ENCODE results near the gene KIN. TPM values are rescaled to one million over a fixed set of nuclear protein-coding genes. Genes with fewer than 3 reads are reported as not detected.

Gene KIN
- total RNA-seq, 1 donor from 2014 or later, result 12.3 TPM

GRCh38 chr10:7708832-7709231, 79.0 kb downstream of the KIN start:
- no peaks in the 10 kb centered on the region for H3K36me3 Mint-ChIP-seq (ENCODE audit: low read depth)

GRCh38 chr10:7707858-7708622, 79.8 kb downstream of the KIN start:
- intact Hi-C loops (cut with micrococcal nuclease), result no loop called here
- no peaks in the 10 kb centered on the region for H3K4me1 Mint-ChIP-seq (ENCODE audit: low read depth)
- DNase-seq (ENCODE audit: low spot score), result no peak
- no peak overlapping the region for H3K4me3 Mint-ChIP-seq
- H3K9me3 Mint-ChIP-seq, result no peaks in the 10 kb centered on the region
- no peaks in the 10 kb centered on the region for H3K36me3 Mint-ChIP-seq (ENCODE audit: low read depth)
- H3K27ac Mint-ChIP-seq, result no peak overlapping the region
- peaks cover 17% of the 10 kb centered on the region for H3K27me3 Mint-ChIP-seq (ENCODE audit: insufficient read depth)

More at GRCh38 chr10:7708832-7709231, 79.0 kb downstream of the KIN start:
- Mint-ChIP-seq H3K9me3 (no peaks in the 10 kb centered on the region), H3K27me3 (ENCODE audit: insufficient read depth) (peaks cover 12% of the 10 kb centered on the region), H3K4me3 (no peak overlapping the region), H3K27ac (no peak overlapping the region), H3K4me1 (ENCODE audit: low read depth) (no peaks in the 10 kb centered on the region)
- intact Hi-C loops (cut with micrococcal nuclease), result no loop called here
- DNase-seq (ENCODE audit: low spot score), result no peak

GRCh38 chr10:7707102-7707501, 80.7 kb downstream of the KIN start:
- no peak for DNase-seq (ENCODE audit: low spot score)
- no peak overlapping the region for H3K27ac Mint-ChIP-seq
- peaks cover 16% of the 10 kb centered on the region for H3K27me3 Mint-ChIP-seq (ENCODE audit: insufficient read depth)
- intact Hi-C loops (cut with micrococcal nuclease), result no loop called here
- H3K4me3 Mint-ChIP-seq, result no peak overlapping the region
- no peaks in the 10 kb centered on the region for H3K4me1 Mint-ChIP-seq (ENCODE audit: low read depth)
- no peaks in the 10 kb centered on the region for H3K9me3 Mint-ChIP-seq
- H3K36me3 Mint-ChIP-seq (ENCODE audit: low read depth), result no peaks in the 10 kb centered on the region

DNA sequence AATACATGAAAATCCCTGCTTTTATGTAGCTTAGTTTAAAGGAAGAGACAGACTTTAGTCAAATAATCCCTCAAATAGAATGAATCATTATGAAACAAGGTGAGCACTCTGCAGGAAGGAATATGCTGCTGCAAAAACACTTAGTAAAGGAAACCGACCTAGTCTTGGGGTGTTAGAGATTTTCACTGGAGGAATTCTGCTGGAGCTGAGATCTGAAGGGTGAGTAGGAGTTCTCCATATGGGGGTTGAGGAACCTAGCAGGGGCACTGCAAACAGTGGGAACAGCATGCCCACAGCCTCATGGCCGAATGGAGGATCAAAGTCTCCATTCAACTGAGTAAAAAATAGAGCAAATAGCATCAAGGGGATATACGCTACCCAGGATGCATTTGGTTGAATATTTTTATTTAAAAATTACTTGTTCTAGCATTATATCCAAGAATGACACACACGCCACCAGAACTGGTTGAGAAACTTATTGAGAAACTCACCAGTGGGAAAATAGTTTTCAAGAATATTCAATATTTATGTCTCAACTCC, 81.2 kb downstream of the KIN start:
- DNase-seq (ENCODE audit: low spot score), result no peak
- intact Hi-C loops (cut with micrococcal nuclease), result no loop called here
- peaks cover 16% of the 10 kb centered on the region for H3K27me3 Mint-ChIP-seq (ENCODE audit: insufficient read depth)
- H3K9me3 Mint-ChIP-seq, result no peaks in the 10 kb centered on the region
- no peak overlapping the region for H3K4me3 Mint-ChIP-seq
- H3K27ac Mint-ChIP-seq, result no peak overlapping the region
- H3K36me3 Mint-ChIP-seq (ENCODE audit: low read depth), result no peaks in the 10 kb centered on the region
- H3K4me1 Mint-ChIP-seq (ENCODE audit: low read depth), result no peaks in the 10 kb centered on the region

DNA sequence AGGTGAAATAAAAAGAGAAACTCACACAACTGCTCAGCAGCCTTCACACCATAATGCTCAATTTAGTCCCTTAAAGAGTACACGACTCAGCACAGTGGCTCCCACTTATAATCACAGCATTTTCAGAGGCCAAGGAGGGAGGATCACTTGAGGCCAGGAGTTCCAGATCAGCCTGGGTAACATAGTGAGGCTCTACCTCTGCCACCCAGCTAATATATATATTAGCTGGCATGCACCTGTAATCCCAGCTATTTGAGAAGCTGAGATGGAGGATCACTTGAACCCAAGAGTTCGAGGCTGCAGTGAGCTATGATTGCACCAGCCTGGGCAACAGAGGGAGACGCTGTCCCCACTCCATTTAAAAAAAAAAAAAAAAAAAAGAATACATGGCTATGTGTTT, 82.5 kb downstream of the KIN start:
- Mint-ChIP-seq H3K9me3 (no peaks in the 10 kb centered on the region), H3K36me3 (ENCODE audit: low read depth) (no peaks in the 10 kb centered on the region), H3K4me1 (ENCODE audit: low read depth) (no peaks in the 10 kb centered on the region), H3K4me3 (no peak overlapping the region), H3K27ac (no peak overlapping the region), H3K27me3 (ENCODE audit: insufficient read depth) (peaks cover 16% of the 10 kb centered on the region)
- no peak for DNase-seq (ENCODE audit: low spot score)
- intact Hi-C loops (cut with micrococcal nuclease), result no loop called here

GRCh38 chr10:7704071-7705016, 83.4 kb downstream of the KIN start:
- H3K27me3 Mint-ChIP-seq (ENCODE audit: insufficient read depth), result peaks cover 16% of the 10 kb centered on the region

GRCh38 chr10:7703140-7703539, 84.7 kb downstream of the KIN start, which contains the start of gene ITIH2:
Gene ITIH2, plus strand, starts transcription at chr10:7703316. Its CDS starts 119 bp downstream, at chr10:7703435.
- H3K9me3 Mint-ChIP-seq, result no peaks in the 10 kb centered on the region
- H3K27me3 Mint-ChIP-seq (ENCODE audit: insufficient read depth), result peaks cover 16% of the 10 kb centered on the region
- no peak within 1 kb of the TSS for H3K4me3 Mint-ChIP-seq
- intact Hi-C loops (cut with micrococcal nuclease), result no loop called here
- no peaks in the 10 kb centered on the region for H3K4me1 Mint-ChIP-seq (ENCODE audit: low read depth)
- no peak for DNase-seq (ENCODE audit: low spot score)
- no peaks in the 10 kb centered on the region for H3K36me3 Mint-ChIP-seq (ENCODE audit: low read depth)
- no peak within 1 kb of the TSS for H3K27ac Mint-ChIP-seq

More at GRCh38 chr10:7704071-7705016, 83.4 kb downstream of the KIN start:
- H3K4me1 Mint-ChIP-seq (ENCODE audit: low read depth), result no peaks in the 10 kb centered on the region
- H3K4me3 Mint-ChIP-seq, result no peak overlapping the region
- no peaks in the 10 kb centered on the region for H3K36me3 Mint-ChIP-seq (ENCODE audit: low read depth)
- intact Hi-C loops (cut with micrococcal nuclease), result no loop called here
- H3K27ac Mint-ChIP-seq, result no peak overlapping the region
- no peaks in the 10 kb centered on the region for H3K9me3 Mint-ChIP-seq
- DNase-seq (ENCODE audit: low spot score), result no peak

- Mint-ChIP-seq H3K4me3 (no peak overlapping the region), H3K27me3 (ENCODE audit: insufficient read depth) (peaks cover 18% of the 10 kb centered on the region), H3K36me3 (ENCODE audit: low read depth) (no peaks in the 10 kb centered on the region), H3K4me1 (ENCODE audit: low read depth) (no peaks in the 10 kb centered on the region), H3K27ac (no peak overlapping the region), H3K9me3 (no peaks in the 10 kb centered on the region)
- DNase-seq (ENCODE audit: low spot score), result no peak
- intact Hi-C loops (cut with micrococcal nuclease), result no loop called here
Measured at GRCh38 chr10:7702288-7702812, 85.4 kb downstream of the KIN start.

GRCh38 chr10:7701158-7701742, 86.5 kb downstream of the KIN start:
- intact Hi-C loops (cut with micrococcal nuclease), result no loop called here
- Mint-ChIP-seq H3K4me3 (no peak overlapping the region), H3K27ac (no peak overlapping the region), H3K27me3 (ENCODE audit: insufficient read depth) (peaks cover 18% of the 10 kb centered on the region), H3K4me1 (ENCODE audit: low read depth) (no peaks in the 10 kb centered on the region), H3K9me3 (no peaks in the 10 kb centered on the region), H3K36me3 (ENCODE audit: low read depth) (no peaks in the 10 kb centered on the region)
- DNase-seq (ENCODE audit: low spot score), result no peak

Other genes with a start within 250 kb of the KIN start
- not detected in 2 replicates for gene ITIH5, start 121.0 kb downstream of the KIN start, total RNA-seq
- gene ITIH2, start 84.7 kb downstream of the KIN start, total RNA-seq, result not detected in 2 replicates
- gene ATP5F1C, start 184 bp upstream of the KIN start, total RNA-seq, result 316 and 329 TPM in 2 replicates
- 15.1 and 16.3 TPM in 2 replicates for gene TAF3, start 30.5 kb upstream of the KIN start, total RNA-seq

Measured in activated T-helper 1 cell treated with anti-CD3 and anti-CD28 coated beads, Interleukin-12 subunit alpha, Interleukin-12 subunit beta, Interleukin-2, Interleukin-4 antibody, amounts not matched to agents 30 ng/mL and 10 ng/mL and 1 ng/mL, durations not matched to agents 14 hours and 24 hours and 36 hours (primary cell).